ENCODE data around the gene TTBK1.

The TTBK1 gene

GRCh38 chr6:43256670-43257366, 13.5 kb downstream of the TTBK1 start:
- Mint-ChIP-seq H3K4me3 (no peak overlapping the region), H3K9me3 (no peaks in the 10 kb centered on the region), H3K36me3 (ENCODE audit: low read depth) (no peaks in the 10 kb centered on the region), H3K27ac (no peak overlapping the region), H3K27me3 (peaks cover 19% of the 10 kb centered on the region), H3K4me1 (ENCODE audit: low read depth) (peaks cover 20% of the 10 kb centered on the region)
- DNase-seq: no peak

GRCh38 chr6:43257367-43258145, 14.3 kb downstream of the TTBK1 start:
- Mint-ChIP-seq H3K4me3 (no peak overlapping the region), H3K27ac (no peak overlapping the region), H3K27me3 (peaks cover 15% of the 10 kb centered on the region), H3K36me3 (ENCODE audit: low read depth) (no peaks in the 10 kb centered on the region), H3K4me1 (ENCODE audit: low read depth) (peaks cover 20% of the 10 kb centered on the region), H3K9me3 (no peaks in the 10 kb centered on the region)
- DNase-seq: no peak

GRCh38 chr6:43258180-43258579, 14.9 kb downstream of the TTBK1 start:
- Mint-ChIP-seq H3K4me1 (ENCODE audit: low read depth) (peaks cover 18% of the 10 kb centered on the region), H3K9me3 (no peaks in the 10 kb centered on the region), H3K27ac (no peak overlapping the region), H3K36me3 (ENCODE audit: low read depth) (no peaks in the 10 kb centered on the region), H3K4me3 (no peak overlapping the region), H3K27me3 (peaks cover 8% of the 10 kb centered on the region)
- no peak for DNase-seq

- DNase-seq: no peak
- H3K27me3 Mint-ChIP-seq: peaks cover 5% of the 10 kb centered on the region
- no peak overlapping the region for H3K27ac Mint-ChIP-seq
- H3K4me3 Mint-ChIP-seq: no peak overlapping the region
- peaks cover 13% of the 10 kb centered on the region for H3K4me1 Mint-ChIP-seq (ENCODE audit: low read depth)
- no peaks in the 10 kb centered on the region for H3K9me3 Mint-ChIP-seq
- H3K36me3 Mint-ChIP-seq (ENCODE audit: low read depth): no peaks in the 10 kb centered on the region
Measured at GRCh38 chr6:43258807-43259686, 15.8 kb downstream of the TTBK1 start.

- H3K27ac Mint-ChIP-seq: no peak overlapping the region
- no peaks in the 10 kb centered on the region for H3K36me3 Mint-ChIP-seq (ENCODE audit: low read depth)
- peaks cover 9% of the 10 kb centered on the region for H3K4me1 Mint-ChIP-seq (ENCODE audit: low read depth)
- no peaks in the 10 kb centered on the region for H3K9me3 Mint-ChIP-seq
- H3K27me3 Mint-ChIP-seq: peaks cover under 1% of the 10 kb centered on the region
- DNase-seq: no peak
- H3K4me3 Mint-ChIP-seq: no peak overlapping the region
Measured at GRCh38 chr6:43260791-43261190, 17.5 kb downstream of the TTBK1 start.

GRCh38 chr6:43261198-43261597, 17.9 kb downstream of the TTBK1 start:
- no peak for DNase-seq
- H3K36me3 Mint-ChIP-seq (ENCODE audit: low read depth): no peaks in the 10 kb centered on the region
- no peaks in the 10 kb centered on the region for H3K27me3 Mint-ChIP-seq
- no peaks in the 10 kb centered on the region for H3K9me3 Mint-ChIP-seq
- peaks cover 9% of the 10 kb centered on the region for H3K4me1 Mint-ChIP-seq (ENCODE audit: low read depth)
- H3K4me3 Mint-ChIP-seq: no peak overlapping the region
- no peak overlapping the region for H3K27ac Mint-ChIP-seq

GRCh38 chr6:43262000-43262779, 18.9 kb downstream of the TTBK1 start:
- Mint-ChIP-seq H3K36me3 (ENCODE audit: low read depth) (no peaks in the 10 kb centered on the region), H3K27me3 (no peaks in the 10 kb centered on the region), H3K27ac (no peak overlapping the region), H3K9me3 (no peaks in the 10 kb centered on the region), H3K4me3 (no peak overlapping the region), H3K4me1 (ENCODE audit: low read depth) (peaks cover 6% of the 10 kb centered on the region)
- no peak for DNase-seq

- Mint-ChIP-seq H3K4me3 (no peak overlapping the region), H3K9me3 (no peaks in the 10 kb centered on the region), H3K4me1 (ENCODE audit: low read depth) (no peaks in the 10 kb centered on the region), H3K27me3 (no peaks in the 10 kb centered on the region), H3K36me3 (ENCODE audit: low read depth) (no peaks in the 10 kb centered on the region), H3K27ac (no peak overlapping the region)
- no peak for DNase-seq
Measured at GRCh38 chr6:43262780-43263313, 19.6 kb downstream of the TTBK1 start.

- DNase-seq: peak; percentile 81
- H3K36me3 Mint-ChIP-seq (ENCODE audit: low read depth): no peaks in the 10 kb centered on the region
- no peaks in the 10 kb centered on the region for H3K9me3 Mint-ChIP-seq
- H3K27me3 Mint-ChIP-seq: peaks cover 5% of the 10 kb centered on the region
- no peaks in the 10 kb centered on the region for H3K4me1 Mint-ChIP-seq (ENCODE audit: low read depth)
- H3K27ac Mint-ChIP-seq: no peak overlapping the region
- H3K4me3 Mint-ChIP-seq: no peak overlapping the region
Measured at GRCh38 chr6:43263314-43264178, 20.3 kb downstream of the TTBK1 start.

GRCh38 chr6:43264599-43265145, 21.4 kb downstream of the TTBK1 start:
- no peak overlapping the region for H3K27ac Mint-ChIP-seq

GRCh38 chr6:43265564-43265963, 22.3 kb downstream of the TTBK1 start:
- no peaks in the 10 kb centered on the region for H3K9me3 Mint-ChIP-seq
- no peak for DNase-seq
- H3K36me3 Mint-ChIP-seq (ENCODE audit: low read depth): no peaks in the 10 kb centered on the region
- H3K27ac Mint-ChIP-seq: no peak overlapping the region
- H3K4me1 Mint-ChIP-seq (ENCODE audit: low read depth): peaks cover 7% of the 10 kb centered on the region
- no peak overlapping the region for H3K4me3 Mint-ChIP-seq
- peaks cover 18% of the 10 kb centered on the region for H3K27me3 Mint-ChIP-seq

More at GRCh38 chr6:43264599-43265145, 21.4 kb downstream of the TTBK1 start:
- Mint-ChIP-seq H3K36me3 (ENCODE audit: low read depth) (no peaks in the 10 kb centered on the region), H3K27me3 (peaks cover 11% of the 10 kb centered on the region), H3K4me1 (ENCODE audit: low read depth) (peaks cover 7% of the 10 kb centered on the region), H3K4me3 (no peak overlapping the region), H3K9me3 (no peaks in the 10 kb centered on the region)
- no peak for DNase-seq

GRCh38 chr6:43267619-43268354, 24.5 kb downstream of the TTBK1 start:
- H3K4me1 Mint-ChIP-seq (ENCODE audit: low read depth): peaks cover 7% of the 10 kb centered on the region
- no peaks in the 10 kb centered on the region for H3K9me3 Mint-ChIP-seq
- peaks cover 19% of the 10 kb centered on the region for H3K27me3 Mint-ChIP-seq
- no peaks in the 10 kb centered on the region for H3K36me3 Mint-ChIP-seq (ENCODE audit: low read depth)
- no peak overlapping the region for H3K4me3 Mint-ChIP-seq
- H3K27ac Mint-ChIP-seq: no peak overlapping the region
- DNase-seq: no peak

Data from activated T-cell treated with anti-CD3 and anti-CD28 coated beads, Interleukin-2, amount 50 U/mL, for 24 hours (primary cell).